Kidney (tissue), 13 donors: ENCODE measurements around the gene MSL3B.

Experiments
- DNase-seq, 5 donors: peaks; one replicate each; pipeline ENCODE4 v3.0.0-alpha.2; 2013 to 2020
- FAIRE-seq: peaks from 2 replicates; lab custom pipeline; 2012; peaks lifted over from hg19 to GRCh38; lab: Jason Lieb, UNC
- H3K27ac ChIP-seq, 2 donors: one replicate each; pipeline ENCODE4 v1.7.0; 2013; ENCODE audit warnings: low read depth in 2 of 2, low read length in 2 of 2, inconsistent platforms in 1 of 2
- H3K27me3 ChIP-seq: one replicate; pipeline ENCODE4 v1.7.1; 2013; ENCODE audit warnings: low read length, inconsistent platforms; ENCODE audit not compliant: control insufficient read depth, insufficient read depth
- H3K36me3 ChIP-seq, 3 donors: one replicate each; pipeline versions ENCODE4 v1.7.0 to v1.7.1; 2013; ENCODE audit warnings: low read length in 3 of 3, control low read depth in 1 of 3, inconsistent platforms in 1 of 3; ENCODE audit not compliant: insufficient read depth in 3 of 3, control insufficient read depth in 2 of 3
- H3K4me1 ChIP-seq, 3 donors: one replicate each; pipeline versions ENCODE4 v1.7.0 to v1.7.1; 2013; ENCODE audit warnings: low read length in 3 of 3, inconsistent platforms in 1 of 3, low read depth in 1 of 3; ENCODE audit not compliant: control insufficient read depth in 2 of 3, insufficient read depth in 2 of 3
- H3K4me3 ChIP-seq, 3 donors: one replicate each; pipeline versions ENCODE4 v1.7.0 to v1.8.1; 2013; ENCODE audit warnings: low read length in 3 of 3, control low read depth in 1 of 3, inconsistent platforms in 1 of 3
- H3K9ac ChIP-seq, 3 donors: one replicate each; pipeline versions ENCODE4 v1.7.0 to v1.7.1; 2013; ENCODE audit warnings: low read length in 3 of 3, control low read depth in 1 of 3, inconsistent platforms in 1 of 3
- H3K9me3 ChIP-seq, 3 donors: one replicate each; pipeline versions ENCODE4 v1.7.0 to v1.7.1; 2013; ENCODE audit warnings: low read length in 3 of 3, control low read depth in 1 of 3, inconsistent platforms in 1 of 3; ENCODE audit not compliant: control insufficient read depth in 2 of 3, insufficient read depth in 1 of 3
- CTCF ChIP-seq: IDR thresholded peaks from 3 replicates; pipeline ENCODE4 v1.5.1; 2012; ENCODE audit warnings: mild to moderate bottlenecking, moderate library complexity, borderline replicate concordance; ENCODE audit not compliant: insufficient read depth; ENCODE audit errors: extremely low read depth
- intact Hi-C: fragments of 100-400 bp; cut with DNase I; formaldehyde crosslinking; loops from one replicate; pipeline ENCODE4 v1.11.1; 2022
- donor health status: control.
- donor health status: control.
- donor health status: control.
- donor health status: control.
- donor health status: control.
- donor health status: DM: yes; HTN: yes; CAD: no.
- donor health status: Normal renal cell carcinoma (clear cell type).

MSL3B gene

DNA sequence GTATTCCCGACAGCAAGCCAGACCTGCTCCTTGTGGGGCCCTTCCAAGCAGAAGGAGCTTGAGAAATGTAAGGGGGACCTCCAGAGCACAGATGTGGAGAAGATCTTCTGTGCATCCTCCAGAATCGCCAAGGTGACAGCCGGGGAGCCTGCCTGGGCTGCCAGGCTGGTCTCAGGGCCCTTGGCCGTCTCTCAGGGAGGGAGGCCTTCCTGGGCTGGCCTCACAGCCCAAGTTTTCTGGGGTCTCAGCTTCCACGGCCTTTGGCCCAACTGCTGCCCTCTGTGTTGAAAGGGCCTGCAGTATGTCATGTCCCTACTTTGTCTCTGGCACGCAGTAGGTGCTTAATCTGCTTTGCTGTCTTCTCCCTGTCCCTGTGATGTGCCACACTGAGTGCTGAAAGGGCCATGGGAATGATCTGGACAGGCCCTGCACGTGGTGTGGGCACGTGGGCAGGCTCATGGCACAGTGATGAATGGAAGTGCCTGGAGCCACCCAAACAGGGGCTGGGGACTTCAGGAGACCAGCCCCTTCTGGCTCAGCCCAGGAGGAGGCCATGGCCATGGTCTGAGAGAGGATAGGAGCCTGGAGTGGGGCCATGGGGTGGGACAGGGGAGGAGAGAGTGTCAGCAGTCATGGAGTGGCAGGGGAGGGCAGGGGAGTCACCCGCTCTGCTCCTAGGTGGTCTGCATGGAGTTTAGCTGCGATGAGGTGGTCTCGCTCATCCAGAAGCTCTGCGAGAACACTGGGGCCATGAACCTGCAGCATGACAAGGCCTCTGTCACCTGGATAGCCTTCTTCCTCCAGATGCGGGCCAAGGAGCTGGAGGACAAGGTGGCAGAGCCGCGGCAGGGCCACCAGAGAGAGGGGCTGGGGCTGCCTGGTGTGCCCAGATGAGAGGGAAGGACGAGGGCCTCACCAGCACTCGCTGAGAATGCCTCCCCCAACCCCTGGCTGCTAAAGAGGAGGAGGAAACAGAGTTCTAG, 49.3 kb downstream of the MSL3B start:
- Histone ChIP-seq H3K27me3 (no peaks in the 10 kb centered on the region), H3K36me3 (no peaks in the 10 kb centered on the region), H3K27ac (no peak overlapping the region), H3K9me3 (no peaks in the 10 kb centered on the region), H3K9ac (no peak overlapping the region), H3K4me1 (no peaks in the 10 kb centered on the region), H3K4me3 (no peak overlapping the region)
- DNase-seq = peak in 2 of 5 donors; percentile 16 to 31
- FAIRE-seq = no peak
- intact Hi-C loops = no loop called here
- TF ChIP-seq CTCF = no peak

DNA sequence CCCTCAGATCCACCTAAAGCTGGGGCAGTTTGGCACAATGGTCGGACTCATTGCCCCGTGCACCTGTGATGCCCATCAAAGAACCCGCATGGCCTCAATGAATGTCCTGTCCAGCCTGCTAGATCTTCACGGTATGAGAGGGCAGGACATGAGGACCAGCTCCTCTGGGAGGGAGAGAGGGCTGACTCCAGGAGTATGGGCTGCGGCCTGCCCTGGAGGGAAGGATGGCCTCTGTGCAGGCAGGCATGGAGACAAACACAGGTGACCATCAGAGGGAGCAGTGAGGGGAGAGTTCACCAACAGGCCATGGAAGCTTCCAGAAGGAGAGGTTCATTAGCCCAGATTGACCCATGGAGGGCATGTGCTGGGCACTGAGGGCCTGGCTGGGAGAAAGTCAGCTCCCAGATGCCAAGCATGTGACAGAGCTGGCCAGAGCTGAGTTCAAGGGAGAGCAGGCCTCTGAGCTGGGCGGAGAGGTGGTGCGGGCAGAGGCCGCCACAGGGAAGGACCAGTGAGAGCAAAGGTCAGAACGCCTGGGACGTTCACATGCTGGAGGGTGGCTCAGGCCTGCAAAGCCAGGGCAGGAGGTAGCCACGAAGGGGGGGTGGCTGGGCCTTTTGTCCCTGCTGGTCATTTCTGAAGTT, 50.1 kb downstream of the MSL3B start:
- no peak overlapping the region for H3K4me3 ChIP-seq
- H3K36me3 ChIP-seq = no peaks in the 10 kb centered on the region
- H3K9ac ChIP-seq = no peak overlapping the region
- FAIRE-seq (no peak), DNase-seq (peak in 2 of 5 donors; percentile 27 to 37)
- no peaks in the 10 kb centered on the region for H3K4me1 ChIP-seq
- no peaks in the 10 kb centered on the region for H3K27me3 ChIP-seq
- H3K9me3 ChIP-seq = no peaks in the 10 kb centered on the region
- TF ChIP-seq CTCF = no peak
- intact Hi-C loops = no loop called here
- no peak overlapping the region for H3K27ac ChIP-seq

- no peak for TF ChIP-seq CTCF
- DNase-seq (peak in 2 of 5 donors; percentile 20 to 43), FAIRE-seq (no peak)
- no peaks in the 10 kb centered on the region for H3K27me3 ChIP-seq
- H3K9me3 ChIP-seq = no peaks in the 10 kb centered on the region
- no peaks in the 10 kb centered on the region for H3K36me3 ChIP-seq
- no peak overlapping the region for H3K27ac ChIP-seq
- H3K4me3 ChIP-seq = no peak overlapping the region
- intact Hi-C loops = no loop called here
- H3K4me1 ChIP-seq = no peaks in the 10 kb centered on the region
- no peak overlapping the region for H3K9ac ChIP-seq
These were observed 50.8 kb downstream of the MSL3B start for GRCh38 chr2:233817361-233817911.
